HepG2 (cell line): ENCODE results near the gene ZBTB9. TPM values are rescaled to one million over a fixed set of nuclear protein-coding genes. Genes with fewer than 3 reads are reported as not detected.

Source experiments
- ATF1 ChIP-seq: IDR thresholded peaks from 2 replicates; pipeline ENCODE4 v1.6.1; 2016; ENCODE audit warnings: mild to moderate bottlenecking, control low read depth
- ATM ChIP-seq: fragments of 450-650 bp; IDR thresholded peaks from 2 replicates; pipeline ENCODE4 v1.7.1; 2017; ENCODE audit warnings: mild to moderate bottlenecking, borderline replicate concordance
- ELF3 ChIP-seq: IDR thresholded peaks from 2 replicates; pipeline ENCODE4 v1.6.1; 2016; ENCODE audit warnings: missing genetic modification reagents, missing compliant biosample characterization
- ERF ChIP-seq: IDR thresholded peaks from 2 replicates; pipeline ENCODE4 v1.6.1; 2018; ENCODE audit warnings: missing biosample characterization, missing genetic modification reagents
- HOXA9 ChIP-seq: sonication (generic); formaldehyde crosslinking; IDR thresholded peaks from 2 replicates; pipeline ENCODE4 v1.8.1; 2022; ENCODE audit warnings: missing genetic modification reagents, mild to moderate bottlenecking, moderate library complexity, borderline replicate concordance
- KDM2A ChIP-seq: sonication (generic); formaldehyde crosslinking; IDR thresholded peaks from 2 replicates; pipeline ENCODE4 v1.4.0; 2020; ENCODE audit warnings: low read depth, missing genetic modification reagents, borderline replicate concordance
- NKX3-1 ChIP-seq: sonication (generic); formaldehyde crosslinking; IDR thresholded peaks from 2 replicates; pipeline ENCODE4 v1.5.0; 2020; ENCODE audit warnings: missing genetic modification reagents
- RARA ChIP-seq: IDR thresholded peaks from 2 replicates; pipeline ENCODE4 v1.6.1; 2016; ENCODE audit warnings: missing genetic modification reagents, missing compliant biosample characterization
- SMAD3 ChIP-seq: sonication (generic); formaldehyde crosslinking; IDR thresholded peaks from 2 replicates; pipeline ENCODE4 v1.4.0; 2020; ENCODE audit warnings: missing genetic modification reagents
- TRIM24 ChIP-seq: sonication (generic); formaldehyde crosslinking; IDR thresholded peaks from 2 replicates; pipeline ENCODE4 v1.8.0; 2022; ENCODE audit warnings: mild to moderate bottlenecking, missing genetic modification reagents
- ZC3H13 ChIP-seq: sonication (generic); formaldehyde crosslinking; IDR thresholded peaks from 2 replicates; pipeline ENCODE4 v1.8.1; 2023; ENCODE audit warnings: mild to moderate bottlenecking, missing genetic modification reagents, moderate library complexity
- ZFP1 ChIP-seq: IDR thresholded peaks from 2 replicates; pipeline ENCODE4 v1.6.1; 2016
- ZFP90 ChIP-seq: sonication (generic); formaldehyde crosslinking; IDR thresholded peaks from 2 replicates; pipeline ENCODE4 v1.8.0; 2022; ENCODE audit warnings: missing genetic modification reagents, mild to moderate bottlenecking, inconsistent platforms, borderline replicate concordance
- ZNF256 ChIP-seq: sonication (generic); formaldehyde crosslinking; conservative IDR thresholded peaks from 2 replicates; pipeline ENCODE4 v1.4.0; 2020; ENCODE audit warnings: missing genetic modification reagents
- ZNF841 ChIP-seq: sonication (generic); formaldehyde crosslinking; IDR thresholded peaks from 2 replicates; pipeline ENCODE4 v1.8.1; 2023; ENCODE audit warnings: missing genetic modification reagents, borderline replicate concordance
- ZSCAN30 ChIP-seq: sonication (generic); formaldehyde crosslinking; IDR thresholded peaks from 2 replicates; pipeline ENCODE4 v1.5.0; 2020; ENCODE audit warnings: mild to moderate bottlenecking, missing genetic modification reagents
- polyA plus RNA-seq, 8 experiments: library from polyadenylated mRNA; depleted of rRNA in 3 of 8; stranded (reverse) in 7 of 8; unstranded in 1 of 8; fragments of >200 nt; fragmentation: Illumina TruSeq in 4 of 8; extraction: Trizol in 4 of 8; gene quantifications; 2 replicates each; pipeline versions ENCODE4 v1.2.1 to v1.2.3, GENCODE V29; 2011 to 2016; ENCODE audit warnings: low read depth in 4 of 8, missing spikeins in 1 of 8, mixed read lengths in 1 of 8; ENCODE audit not compliant: insufficient read depth in 1 of 8
- total RNA-seq, 5 experiments: library from RNA; depleted of rRNA; stranded (reverse); fragments of >200 nt; fragmentation: Illumina TruSeq; extraction: Trizol; gene quantifications; 2 replicates each; pipeline ENCODE4 v1.2.3, GENCODE V29; 2016; ENCODE audit warnings: low read depth in 1 of 5
- TF ChIP-seq, protein P1 (sequence below): sonication (generic); formaldehyde crosslinking; IDR thresholded peaks from 2 replicates; pipeline ENCODE4 v1.5.0; 2020; ENCODE audit warnings: missing genetic modification reagents
- TF ChIP-seq, protein P2 (sequence below): sonication (generic); formaldehyde crosslinking; IDR thresholded peaks from 2 replicates; pipeline ENCODE4; 2020; ENCODE audit warnings: missing genetic modification reagents, mild to moderate bottlenecking, borderline replicate concordance
- TF ChIP-seq, protein P3 (sequence below): sonication (generic); formaldehyde crosslinking; IDR thresholded peaks from 2 replicates; pipeline ENCODE4 v1.5.0; 2020; ENCODE audit warnings: mild to moderate bottlenecking, missing genetic modification reagents
- TF ChIP-seq, protein P4 (sequence below): sonication (generic); formaldehyde crosslinking; IDR thresholded peaks from 2 replicates; pipeline ENCODE4 v1.5.0; 2020; ENCODE audit warnings: missing genetic modification reagents
- TF ChIP-seq, protein P5 (sequence below): sonication (generic); formaldehyde crosslinking; IDR thresholded peaks from 2 replicates; pipeline ENCODE4 v1.5.1; 2020; ENCODE audit warnings: mild to moderate bottlenecking, missing genetic modification reagents, moderate library complexity

The ZBTB9 gene
- total and polyA plus RNA-seq, 2 of the 13 experiments (the other 11 are each of a cell fraction or from before 2014, with no cell fraction given) = 5.3 to 9.2 TPM

DNA sequence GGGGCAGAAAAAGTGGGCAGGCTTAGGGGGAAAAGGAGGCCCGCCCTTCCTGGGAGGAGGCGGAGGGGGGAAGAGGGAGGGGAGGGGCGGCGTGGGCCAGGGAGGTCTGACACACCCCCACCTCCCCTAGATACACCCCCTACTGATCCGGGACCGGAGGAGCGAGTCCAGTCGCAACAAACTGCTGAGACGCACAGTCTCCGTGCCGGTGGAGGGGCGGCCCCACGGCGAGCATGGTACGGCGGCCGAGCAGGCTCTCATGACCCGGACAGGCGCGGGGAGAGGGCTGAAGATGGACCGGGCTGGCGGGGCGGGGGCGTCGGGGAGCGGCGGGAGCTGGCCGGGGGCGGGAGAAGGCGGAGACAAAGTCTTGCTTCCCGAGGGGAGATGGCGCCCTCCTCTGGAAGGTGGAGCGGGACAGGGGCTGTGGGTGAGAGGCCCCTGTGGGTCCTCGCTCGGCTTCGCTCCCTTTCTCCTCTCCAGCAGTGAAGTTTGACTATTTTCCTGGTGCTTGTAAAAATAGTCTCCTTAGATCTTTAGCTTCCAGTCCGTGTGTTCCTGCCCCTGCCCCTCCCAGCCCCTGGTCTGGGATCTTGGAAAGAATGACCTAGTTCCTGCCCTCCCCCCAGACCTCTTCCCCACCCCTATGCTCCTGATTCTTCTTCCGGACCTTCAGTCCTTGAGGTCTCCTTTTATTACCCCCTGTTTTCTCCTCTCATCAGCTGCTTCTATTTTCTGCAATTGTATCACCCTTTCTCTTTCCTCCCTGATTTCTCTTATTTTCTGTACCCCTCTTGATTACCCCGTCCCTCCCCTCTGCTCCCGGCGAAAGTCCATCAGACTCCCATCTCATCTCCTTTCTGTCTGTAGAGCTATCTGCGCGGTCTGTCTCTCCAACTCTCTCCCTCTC is 28.5 kb upstream of the ZBTB9 start (continued):
- TF ChIP-seq RARA (CRISPR knock-in tag) (peak; percentile 66; the same call in 1 of the 2 replicates), TRIM24 (CRISPR knock-in tag) (no peak), HOXA9 (CRISPR knock-in tag) (0 out of 2 replicates have a peak, but pooled peaks have one; percentile 32), ZSCAN30 (CRISPR knock-in tag) (no peak), ZFP90 (CRISPR knock-in tag) (no peak), KDM2A (CRISPR knock-in tag) (peak; percentile 78; the same call in 1 of the 2 replicates), ATF1 (CRISPR knock-in tag) (no peak), ZC3H13 (CRISPR knock-in tag) (peak; percentile 41; the same call in 1 of the 2 replicates), ATM (no peak), ZFP1 (no peak), SMAD3 (CRISPR knock-in tag) (no peak; the same call in 1 of the 2 replicates), ZNF256 (no peak), ZNF841 (CRISPR knock-in tag) (no peak), NKX3-1 (CRISPR knock-in tag) (no peak), ERF (CRISPR knock-in tag) (peak; percentile 40; the same call in 1 of the 2 replicates), ELF3 (CRISPR knock-in tag) (peak; percentile 55; the same call in 1 of the 2 replicates)
- TF ChIP-seq, protein P1, sequence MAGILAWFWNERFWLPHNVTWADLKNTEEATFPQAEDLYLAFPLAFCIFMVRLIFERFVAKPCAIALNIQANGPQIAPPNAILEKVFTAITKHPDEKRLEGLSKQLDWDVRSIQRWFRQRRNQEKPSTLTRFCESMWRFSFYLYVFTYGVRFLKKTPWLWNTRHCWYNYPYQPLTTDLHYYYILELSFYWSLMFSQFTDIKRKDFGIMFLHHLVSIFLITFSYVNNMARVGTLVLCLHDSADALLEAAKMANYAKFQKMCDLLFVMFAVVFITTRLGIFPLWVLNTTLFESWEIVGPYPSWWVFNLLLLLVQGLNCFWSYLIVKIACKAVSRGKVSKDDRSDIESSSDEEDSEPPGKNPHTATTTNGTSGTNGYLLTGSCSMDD (CRISPR knock-in tag) = no peak
- TF ChIP-seq, protein P2, sequence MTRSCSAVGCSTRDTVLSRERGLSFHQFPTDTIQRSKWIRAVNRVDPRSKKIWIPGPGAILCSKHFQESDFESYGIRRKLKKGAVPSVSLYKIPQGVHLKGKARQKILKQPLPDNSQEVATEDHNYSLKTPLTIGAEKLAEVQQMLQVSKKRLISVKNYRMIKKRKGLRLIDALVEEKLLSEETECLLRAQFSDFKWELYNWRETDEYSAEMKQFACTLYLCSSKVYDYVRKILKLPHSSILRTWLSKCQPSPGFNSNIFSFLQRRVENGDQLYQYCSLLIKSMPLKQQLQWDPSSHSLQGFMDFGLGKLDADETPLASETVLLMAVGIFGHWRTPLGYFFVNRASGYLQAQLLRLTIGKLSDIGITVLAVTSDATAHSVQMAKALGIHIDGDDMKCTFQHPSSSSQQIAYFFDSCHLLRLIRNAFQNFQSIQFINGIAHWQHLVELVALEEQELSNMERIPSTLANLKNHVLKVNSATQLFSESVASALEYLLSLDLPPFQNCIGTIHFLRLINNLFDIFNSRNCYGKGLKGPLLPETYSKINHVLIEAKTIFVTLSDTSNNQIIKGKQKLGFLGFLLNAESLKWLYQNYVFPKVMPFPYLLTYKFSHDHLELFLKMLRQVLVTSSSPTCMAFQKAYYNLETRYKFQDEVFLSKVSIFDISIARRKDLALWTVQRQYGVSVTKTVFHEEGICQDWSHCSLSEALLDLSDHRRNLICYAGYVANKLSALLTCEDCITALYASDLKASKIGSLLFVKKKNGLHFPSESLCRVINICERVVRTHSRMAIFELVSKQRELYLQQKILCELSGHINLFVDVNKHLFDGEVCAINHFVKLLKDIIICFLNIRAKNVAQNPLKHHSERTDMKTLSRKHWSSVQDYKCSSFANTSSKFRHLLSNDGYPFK (CRISPR knock-in tag) = peak; percentile 56; the same call in 1 of the 2 replicates
- TF ChIP-seq, protein P3, sequence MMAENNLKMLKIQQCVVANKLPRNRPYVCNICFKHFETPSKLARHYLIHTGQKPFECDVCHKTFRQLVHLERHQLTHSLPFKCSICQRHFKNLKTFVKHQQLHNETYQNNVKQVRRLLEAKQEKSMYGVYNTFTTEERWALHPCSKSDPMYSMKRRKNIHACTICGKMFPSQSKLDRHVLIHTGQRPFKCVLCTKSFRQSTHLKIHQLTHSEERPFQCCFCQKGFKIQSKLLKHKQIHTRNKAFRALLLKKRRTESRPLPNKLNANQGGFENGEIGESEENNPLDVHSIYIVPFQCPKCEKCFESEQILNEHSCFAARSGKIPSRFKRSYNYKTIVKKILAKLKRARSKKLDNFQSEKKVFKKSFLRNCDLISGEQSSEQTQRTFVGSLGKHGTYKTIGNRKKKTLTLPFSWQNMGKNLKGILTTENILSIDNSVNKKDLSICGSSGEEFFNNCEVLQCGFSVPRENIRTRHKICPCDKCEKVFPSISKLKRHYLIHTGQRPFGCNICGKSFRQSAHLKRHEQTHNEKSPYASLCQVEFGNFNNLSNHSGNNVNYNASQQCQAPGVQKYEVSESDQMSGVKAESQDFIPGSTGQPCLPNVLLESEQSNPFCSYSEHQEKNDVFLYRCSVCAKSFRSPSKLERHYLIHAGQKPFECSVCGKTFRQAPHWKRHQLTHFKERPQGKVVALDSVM (CRISPR knock-in tag) = no peak
- TF ChIP-seq, protein P4, sequence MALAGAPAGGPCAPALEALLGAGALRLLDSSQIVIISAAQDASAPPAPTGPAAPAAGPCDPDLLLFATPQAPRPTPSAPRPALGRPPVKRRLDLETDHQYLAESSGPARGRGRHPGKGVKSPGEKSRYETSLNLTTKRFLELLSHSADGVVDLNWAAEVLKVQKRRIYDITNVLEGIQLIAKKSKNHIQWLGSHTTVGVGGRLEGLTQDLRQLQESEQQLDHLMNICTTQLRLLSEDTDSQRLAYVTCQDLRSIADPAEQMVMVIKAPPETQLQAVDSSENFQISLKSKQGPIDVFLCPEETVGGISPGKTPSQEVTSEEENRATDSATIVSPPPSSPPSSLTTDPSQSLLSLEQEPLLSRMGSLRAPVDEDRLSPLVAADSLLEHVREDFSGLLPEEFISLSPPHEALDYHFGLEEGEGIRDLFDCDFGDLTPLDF = no peak
- TF ChIP-seq, protein P5, sequence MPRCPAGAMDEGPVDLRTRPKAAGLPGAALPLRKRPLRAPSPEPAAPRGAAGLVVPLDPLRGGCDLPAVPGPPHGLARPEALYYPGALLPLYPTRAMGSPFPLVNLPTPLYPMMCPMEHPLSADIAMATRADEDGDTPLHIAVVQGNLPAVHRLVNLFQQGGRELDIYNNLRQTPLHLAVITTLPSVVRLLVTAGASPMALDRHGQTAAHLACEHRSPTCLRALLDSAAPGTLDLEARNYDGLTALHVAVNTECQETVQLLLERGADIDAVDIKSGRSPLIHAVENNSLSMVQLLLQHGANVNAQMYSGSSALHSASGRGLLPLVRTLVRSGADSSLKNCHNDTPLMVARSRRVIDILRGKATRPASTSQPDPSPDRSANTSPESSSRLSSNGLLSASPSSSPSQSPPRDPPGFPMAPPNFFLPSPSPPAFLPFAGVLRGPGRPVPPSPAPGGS (CRISPR knock-in tag) = no peak; the same call in 1 of the 2 replicates
